NB4 (cell line): ENCODE results near the gene SMNDC1.
"Not testable (repeated sequence)": the region's sequence is repeated elsewhere in the genome, so short reads cannot be mapped to it uniquely, and the experiment has no call there.

Source experiments
- DNase-seq: peaks from one replicate; pipeline ENCODE4 v3.0.0; 2010; ENCODE audit warnings: low read depth
- H3K4me3 ChIP-seq: one replicate; pipeline ENCODE4 v1.5.1; 2011; ENCODE audit warnings: mild to moderate bottlenecking, low read depth, low read length, moderate library complexity
- MYC ChIP-seq: IDR thresholded peaks from 2 replicates; pipeline ENCODE4 v1.6.1; 2011; ENCODE audit warnings: low read depth, low read length
- POLR2A ChIP-seq: IDR thresholded peaks from 2 replicates; pipeline ENCODE4 v1.6.1; 2011; ENCODE audit warnings: mild to moderate bottlenecking; ENCODE audit not compliant: insufficient read length; ENCODE audit errors: extremely low read depth
- TF ChIP-seq, protein P1 (sequence below): IDR thresholded peaks from one replicate; pipeline ENCODE4 v1.5.1; 2012; ENCODE audit warnings: low read depth, low read length
- TF ChIP-seq, protein P2 (sequence below): IDR thresholded peaks from 2 replicates; pipeline ENCODE4 v1.6.1; 2011; ENCODE audit warnings: low read depth, low read length

The SMNDC1 gene

GRCh38 chr10:110335314-110336064 lies 30.8 kb upstream of the SMNDC1 start:
- DNase-seq = peak; percentile 64
- no peak for TF ChIP-seq POLR2A
- TF ChIP-seq, protein P1, sequence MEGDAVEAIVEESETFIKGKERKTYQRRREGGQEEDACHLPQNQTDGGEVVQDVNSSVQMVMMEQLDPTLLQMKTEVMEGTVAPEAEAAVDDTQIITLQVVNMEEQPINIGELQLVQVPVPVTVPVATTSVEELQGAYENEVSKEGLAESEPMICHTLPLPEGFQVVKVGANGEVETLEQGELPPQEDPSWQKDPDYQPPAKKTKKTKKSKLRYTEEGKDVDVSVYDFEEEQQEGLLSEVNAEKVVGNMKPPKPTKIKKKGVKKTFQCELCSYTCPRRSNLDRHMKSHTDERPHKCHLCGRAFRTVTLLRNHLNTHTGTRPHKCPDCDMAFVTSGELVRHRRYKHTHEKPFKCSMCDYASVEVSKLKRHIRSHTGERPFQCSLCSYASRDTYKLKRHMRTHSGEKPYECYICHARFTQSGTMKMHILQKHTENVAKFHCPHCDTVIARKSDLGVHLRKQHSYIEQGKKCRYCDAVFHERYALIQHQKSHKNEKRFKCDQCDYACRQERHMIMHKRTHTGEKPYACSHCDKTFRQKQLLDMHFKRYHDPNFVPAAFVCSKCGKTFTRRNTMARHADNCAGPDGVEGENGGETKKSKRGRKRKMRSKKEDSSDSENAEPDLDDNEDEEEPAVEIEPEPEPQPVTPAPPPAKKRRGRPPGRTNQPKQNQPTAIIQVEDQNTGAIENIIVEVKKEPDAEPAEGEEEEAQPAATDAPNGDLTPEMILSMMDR = no peak
- TF ChIP-seq, protein P2, sequence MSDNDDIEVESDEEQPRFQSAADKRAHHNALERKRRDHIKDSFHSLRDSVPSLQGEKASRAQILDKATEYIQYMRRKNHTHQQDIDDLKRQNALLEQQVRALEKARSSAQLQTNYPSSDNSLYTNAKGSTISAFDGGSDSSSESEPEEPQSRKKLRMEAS = no peak
- no peak for TF ChIP-seq MYC
- H3K4me3 ChIP-seq = no peak overlapping the region

GRCh38 chr10:110334061-110334656 lies 29.4 kb upstream of the SMNDC1 start:
- no peak for TF ChIP-seq POLR2A
- TF ChIP-seq MYC = no peak
- TF ChIP-seq, protein P2 = no peak
- TF ChIP-seq, protein P1 = no peak
- DNase-seq = no peak

DNA sequence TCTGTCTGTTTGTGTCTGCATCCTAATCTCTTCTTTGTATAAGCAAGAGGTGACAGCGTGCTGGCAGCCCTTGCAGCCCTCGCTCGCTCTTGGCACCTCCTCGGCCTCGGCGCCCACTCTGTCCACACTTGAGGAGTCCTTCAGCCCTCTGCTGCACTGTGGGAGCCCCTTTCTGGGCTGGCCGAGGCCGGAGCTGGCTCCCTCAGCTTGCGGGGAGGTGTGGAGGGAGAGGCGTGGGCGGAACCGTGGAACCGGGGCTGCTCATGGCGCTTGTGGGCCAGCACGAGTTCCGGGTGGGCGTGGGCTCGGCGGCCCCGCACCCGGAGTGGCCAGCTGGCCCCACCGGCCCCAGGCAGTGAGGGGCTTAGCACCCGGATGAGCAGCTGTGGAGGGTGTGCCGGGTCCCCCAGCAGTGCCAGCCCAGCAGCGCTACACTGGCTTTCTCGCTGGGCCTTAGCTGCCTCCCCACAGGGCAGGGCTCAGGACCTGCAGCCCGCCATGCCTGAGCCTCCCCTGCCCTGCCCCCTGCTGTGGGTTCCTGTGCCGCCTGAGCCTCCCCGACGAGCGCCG lies 26.6 kb upstream of the SMNDC1 start:
- DNase-seq, H3K4me3 ChIP-seq: not testable (repeated sequence)

More at GRCh38 chr10:110334061-110334656, 29.4 kb upstream of the SMNDC1 start:
- H3K4me3 ChIP-seq = no peak overlapping the region

DNA sequence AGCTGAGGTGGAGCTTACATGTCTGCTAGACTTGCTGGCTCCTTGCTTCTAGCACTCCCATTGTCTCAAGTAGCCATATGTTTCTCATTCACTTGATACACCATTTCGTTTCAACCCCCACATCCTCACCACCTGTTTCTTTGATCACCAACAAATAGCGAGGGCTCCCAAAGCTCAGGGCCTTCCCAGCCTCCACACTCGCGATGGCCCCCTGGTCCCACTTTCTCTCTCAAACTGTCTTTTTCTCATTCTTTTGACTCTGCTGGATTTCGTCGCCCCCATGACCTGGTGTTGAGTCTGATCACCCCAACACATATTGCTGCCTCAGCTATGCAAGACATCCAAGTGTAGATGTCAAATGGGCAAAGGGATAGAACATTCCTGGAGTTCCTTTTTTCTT lies 26.0 kb upstream of the SMNDC1 start:
- TF ChIP-seq POLR2A = no peak
- TF ChIP-seq, protein P1 = no peak
- TF ChIP-seq, protein P2 = no peak
- no peak for TF ChIP-seq MYC
- no peak for DNase-seq
- no peak overlapping the region for H3K4me3 ChIP-seq

GRCh38 chr10:110327262-110327914 lies 22.7 kb upstream of the SMNDC1 start:
- no peak overlapping the region for H3K4me3 ChIP-seq
- TF ChIP-seq MYC = no peak
- TF ChIP-seq, protein P1 = no peak
- no peak for TF ChIP-seq POLR2A
- TF ChIP-seq, protein P2 = no peak
- no peak for DNase-seq
